Parathyroid adenoma (tissue), 2 donors: Measurements from ENCODE around the gene GUCY1A2.

Source experiments
- H2AFZ ChIP-seq: fragments of 300-600 bp; sonication (generic); one replicate; pipeline ENCODE4 v1.7.0; 2017; ENCODE audit warnings: antibody characterized with exemption, mild to moderate bottlenecking
- H3K27ac ChIP-seq: fragments of 300-600 bp; sonication (generic); one replicate; pipeline ENCODE4 v1.7.0; 2017
- H3K27me3 ChIP-seq: fragments of 300-600 bp; sonication (generic); one replicate; pipeline ENCODE4 v1.7.0; 2017; ENCODE audit warnings: low read length; ENCODE audit not compliant: control insufficient read depth, insufficient read depth
- H3K36me3 ChIP-seq: fragments of 300-600 bp; sonication (generic); one replicate; pipeline ENCODE4 v1.7.0; 2017; ENCODE audit warnings: low read length; ENCODE audit not compliant: control insufficient read depth, insufficient read depth
- H3K4me1 ChIP-seq: fragments of 300-600 bp; sonication (generic); one replicate; pipeline ENCODE4 v1.7.0; 2017; ENCODE audit warnings: control low read depth
- H3K4me2 ChIP-seq: fragments of 300-600 bp; sonication (generic); one replicate; pipeline ENCODE4 v1.7.0; 2017; ENCODE audit warnings: low read length
- H3K4me3 ChIP-seq: fragments of 300-600 bp; sonication (generic); one replicate; pipeline ENCODE4 v1.7.0; 2017; ENCODE audit warnings: low read depth, low read length
- H3K79me2 ChIP-seq: fragments of 300-600 bp; sonication (generic); one replicate; pipeline ENCODE4 v1.7.0; 2017; ENCODE audit warnings: control low read depth
- H3K9ac ChIP-seq: fragments of 300-600 bp; sonication (generic); one replicate; pipeline ENCODE4 v1.7.0; 2017; ENCODE audit warnings: mild to moderate bottlenecking
- H3K9me3 ChIP-seq: fragments of 300-600 bp; sonication (generic); one replicate; pipeline ENCODE4 v1.7.0; 2017; ENCODE audit warnings: low read length; ENCODE audit not compliant: control insufficient read depth
- CTCF ChIP-seq: fragments of 300-600 bp; sonication (generic); IDR thresholded peaks from one replicate; pipeline ENCODE4 v1.7.0; 2017; ENCODE audit warnings: antibody characterized with exemption, mild to moderate bottlenecking
- donor health status: primary hyperparathyroidism.

The GUCY1A2 gene

GRCh38 chr11:106697058-106697457 is 321.2 kb downstream of the GUCY1A2 start:
- Histone ChIP-seq H3K27ac (no peak overlapping the region), H3K4me2 (no peak overlapping the region), H3K4me1 (no peaks in the 10 kb centered on the region), H3K9me3 (no peaks in the 10 kb centered on the region), H3K79me2 (no peaks in the 10 kb centered on the region), H3K27me3 (no peaks in the 10 kb centered on the region), H3K9ac (no peak overlapping the region), H2AFZ (no peak overlapping the region), H3K36me3 (no peaks in the 10 kb centered on the region), H3K4me3 (no peak overlapping the region)
- no peak for TF ChIP-seq CTCF

- no peak overlapping the region for H2AFZ ChIP-seq
- no peak overlapping the region for H3K4me2 ChIP-seq
- H3K4me1 ChIP-seq: no peaks in the 10 kb centered on the region
- no peaks in the 10 kb centered on the region for H3K79me2 ChIP-seq
- no peak overlapping the region for H3K27ac ChIP-seq
- H3K36me3 ChIP-seq: no peaks in the 10 kb centered on the region
- no peak overlapping the region for H3K9ac ChIP-seq
- no peak overlapping the region for H3K4me3 ChIP-seq
- no peaks in the 10 kb centered on the region for H3K27me3 ChIP-seq
- no peak for TF ChIP-seq CTCF
- H3K9me3 ChIP-seq: no peaks in the 10 kb centered on the region
Measured at GRCh38 chr11:106695506-106695905, 322.8 kb downstream of the GUCY1A2 start.

- Histone ChIP-seq H3K4me1 (no peaks in the 10 kb centered on the region), H3K4me2 (no peak overlapping the region), H3K9ac (no peak overlapping the region), H2AFZ (no peak overlapping the region), H3K36me3 (no peaks in the 10 kb centered on the region), H3K4me3 (no peak overlapping the region), H3K9me3 (no peaks in the 10 kb centered on the region), H3K27me3 (no peaks in the 10 kb centered on the region), H3K27ac (no peak overlapping the region), H3K79me2 (no peaks in the 10 kb centered on the region)
- no peak for TF ChIP-seq CTCF
Measured at GRCh38 chr11:106694501-106694900, 323.8 kb downstream of the GUCY1A2 start.

GRCh38 chr11:106691807-106692365 is 326.4 kb downstream of the GUCY1A2 start:
- no peak overlapping the region for H3K4me2 ChIP-seq
- H3K4me3 ChIP-seq: no peak overlapping the region
- H3K4me1 ChIP-seq: no peaks in the 10 kb centered on the region
- no peak for TF ChIP-seq CTCF
- H3K36me3 ChIP-seq: no peaks in the 10 kb centered on the region
- H3K27ac ChIP-seq: no peak overlapping the region
- no peaks in the 10 kb centered on the region for H3K79me2 ChIP-seq
- no peak overlapping the region for H3K9ac ChIP-seq
- H3K27me3 ChIP-seq: no peaks in the 10 kb centered on the region
- H2AFZ ChIP-seq: no peak overlapping the region
- no peaks in the 10 kb centered on the region for H3K9me3 ChIP-seq

- H3K27me3 ChIP-seq: no peaks in the 10 kb centered on the region
- H3K79me2 ChIP-seq: no peaks in the 10 kb centered on the region
- no peak for TF ChIP-seq CTCF
- no peaks in the 10 kb centered on the region for H3K9me3 ChIP-seq
- H3K4me2 ChIP-seq: no peak overlapping the region
- no peak overlapping the region for H3K9ac ChIP-seq
- H3K27ac ChIP-seq: no peak overlapping the region
- no peak overlapping the region for H2AFZ ChIP-seq
- no peaks in the 10 kb centered on the region for H3K36me3 ChIP-seq
- H3K4me3 ChIP-seq: no peak overlapping the region
- H3K4me1 ChIP-seq: no peaks in the 10 kb centered on the region
Measured at GRCh38 chr11:106690923-106691322, 327.4 kb downstream of the GUCY1A2 start.
